A549 (cell line): ENCODE results near the gene CACNG7.

Experiments
- CBX2 ChIP-seq: fragments of 200-600 bp; sonication (generic); IDR thresholded peaks from 2 replicates; pipeline ENCODE4 v1.6.1; 2016; ENCODE audit warnings: low read depth, mild to moderate bottlenecking, borderline replicate concordance
- CTCF ChIP-seq: fragments of >200 bp; sonication (Bioruptor Twin); formaldehyde crosslinking; IDR thresholded peaks from 3 replicates; pipeline ENCODE4 v1.5.1; 2016
- HEYL ChIP-seq: fragments of 250-450 bp; sonication (Bioruptor Pico); IDR thresholded peaks from 2 replicates; pipeline ENCODE4 v1.8.0; 2021; ENCODE audit warnings: mild to moderate bottlenecking, moderate library complexity
- HOXA7 ChIP-seq: fragments of 250-450 bp; sonication (Bioruptor Pico); IDR thresholded peaks from 2 replicates; pipeline ENCODE4 v1.5.0; 2020; ENCODE audit warnings: mild to moderate bottlenecking, moderate library complexity
- MAX ChIP-seq: IDR thresholded peaks from 2 replicates; pipeline ENCODE4 v1.6.1; 2012
- MYC ChIP-seq: IDR thresholded peaks from 2 replicates; pipeline ENCODE4 v1.6.1; 2012; ENCODE audit warnings: mild to moderate bottlenecking, inconsistent platforms, low read length, improper control_type of control experiment, borderline replicate concordance
- PBX3 ChIP-seq: IDR thresholded peaks from 2 replicates; pipeline ENCODE4 v1.6.1; 2012
- POLR2A ChIP-seq: IDR thresholded peaks from 2 replicates; pipeline ENCODE4 v1.6.1; 2012; ENCODE audit warnings: mild to moderate bottlenecking, low read length
- REST ChIP-seq: fragments of 200-600 bp; sonication (generic); IDR thresholded peaks from 2 replicates; pipeline ENCODE4 v1.6.1; 2016; ENCODE audit warnings: antibody characterized with exemption, mild to moderate bottlenecking, moderate library complexity
- SMC3 ChIP-seq: fragments of >200 bp; sonication (Bioruptor Twin); formaldehyde crosslinking; IDR thresholded peaks from 3 replicates; pipeline ENCODE4 v1.6.1; 2018; ENCODE audit warnings: inconsistent platforms
- SREBF2 ChIP-seq: fragments of 450-650 bp; IDR thresholded peaks from 2 replicates; pipeline ENCODE4 v1.6.1; 2014; ENCODE audit warnings: mild to moderate bottlenecking, moderate library complexity
- ZFP36 ChIP-seq: fragments of 450-650 bp; IDR thresholded peaks from 2 replicates; pipeline ENCODE4 v1.6.1; 2014; ENCODE audit warnings: borderline replicate concordance; ENCODE audit not compliant: partially characterized antibody

- TF ChIP-seq CTCF, result no peak
- TF ChIP-seq SMC3, result no peak
- TF ChIP-seq MYC, result no peak
- no peak for TF ChIP-seq HEYL (CRISPR knock-in tag)
- TF ChIP-seq PBX3, result no peak
- TF ChIP-seq CBX2, result no peak
- no peak for TF ChIP-seq REST
- TF ChIP-seq POLR2A, result no peak
- no peak for TF ChIP-seq MAX
- TF ChIP-seq ZFP36, result no peak
- no peak for TF ChIP-seq HOXA7
- no peak for TF ChIP-seq SREBF2
These were observed 33.3 kb upstream of the CACNG7 start for GRCh38 chr19:53875602-53876325.
